Glomerular endothelial cell (primary cell): ENCODE data around the gene SERPINA7. TPM values are rescaled to one million over a fixed set of nuclear protein-coding genes. Genes with fewer than 3 reads are reported as not detected.

Experiments
- total RNA-seq: library from RNA; depleted of rRNA; stranded (reverse); fragments of >200 nt; gene quantifications from 2 replicates; pipeline ENCODE4 v1.2.3, GENCODE V29; 2015

SERPINA7 gene
- total RNA-seq, 1 donor from 2014 or later, result not detected

Other genes with a start within 250 kb of the SERPINA7 start
- gene NRK, start 216.2 kb downstream of the SERPINA7 start, total RNA-seq, result 0.93 and 4.8 TPM in 2 replicates
- gene PWWP3B, start 129.6 kb upstream of the SERPINA7 start, total RNA-seq, result 0.18 TPM in 1 of 2 replicates, not detected in the other